GM23248 (cell line): Measurements from ENCODE around the gene CTH. TPM values are rescaled to one million over a fixed set of nuclear protein-coding genes. Genes with fewer than 3 reads are reported as not detected.
A peak's percentile ranks its signal among the peaks of the same experiment; 100 is the strongest.

Source experiments
- DNase-seq: peaks from one replicate; pipeline ENCODE4 v3.0.0-alpha.2; 2015
- H2AFZ ChIP-seq: fragments of 200-600 bp; sonication (generic); 2 replicates; pipeline ENCODE4 v1.6.1; 2016; ENCODE audit warnings: antibody characterized with exemption
- H3F3A ChIP-seq: fragments of 200-600 bp; sonication (generic); 2 replicates; pipeline ENCODE4 v1.6.1; 2016; ENCODE audit warnings: mild to moderate bottlenecking, antibody characterized with exemption, mixed run types; ENCODE audit not compliant: insufficient read depth
- H3K27ac ChIP-seq: fragments of 200-600 bp; sonication (generic); 2 replicates; pipeline ENCODE4 v1.5.1; 2016; ENCODE audit warnings: mild to moderate bottlenecking
- H3K27me3 ChIP-seq: fragments of 200-600 bp; sonication (generic); replicated peaks from 2 replicates; pipeline ENCODE4 v1.6.1; 2016; ENCODE audit warnings: mild to moderate bottlenecking; ENCODE audit not compliant: insufficient read depth
- H3K36me3 ChIP-seq: fragments of 200-600 bp; sonication (generic); 2 replicates; pipeline ENCODE4 v1.6.1; 2016; ENCODE audit warnings: low read depth, mild to moderate bottlenecking
- H3K4me1 ChIP-seq: fragments of 200-600 bp; sonication (generic); 2 replicates; pipeline ENCODE4 v1.6.1; 2016; ENCODE audit warnings: mild to moderate bottlenecking; ENCODE audit not compliant: insufficient read depth
- H3K4me2 ChIP-seq: fragments of 200-600 bp; sonication (generic); one replicate; pipeline ENCODE4 v1.6.1; 2016; ENCODE audit warnings: mild to moderate bottlenecking; ENCODE audit not compliant: unreplicated experiment
- H3K4me3 ChIP-seq: fragments of 200-600 bp; sonication (generic); 2 replicates; pipeline ENCODE4 v1.5.1; 2016; ENCODE audit warnings: mild to moderate bottlenecking
- H3K79me2 ChIP-seq: fragments of 200-600 bp; sonication (generic); 2 replicates; pipeline ENCODE4 v1.6.1; 2016; ENCODE audit warnings: mild to moderate bottlenecking; ENCODE audit not compliant: insufficient read depth
- H3K9ac ChIP-seq: fragments of 200-600 bp; sonication (generic); 2 replicates; pipeline ENCODE4 v1.6.1; 2016; ENCODE audit warnings: mild to moderate bottlenecking
- H3K9me2 ChIP-seq: fragments of 200-600 bp; sonication (generic); 2 replicates; pipeline ENCODE4 v1.6.1; 2016; ENCODE audit warnings: mixed run types, mild to moderate bottlenecking, moderate library complexity; ENCODE audit not compliant: insufficient read depth
- H3K9me3 ChIP-seq: fragments of 200-600 bp; sonication (generic); one replicate; pipeline ENCODE4 v1.6.1; 2017; ENCODE audit warnings: low read depth
- H4K20me1 ChIP-seq: fragments of 200-600 bp; sonication (generic); 2 replicates; pipeline ENCODE4 v1.6.0; 2016; ENCODE audit not compliant: insufficient read depth
- EZH2 ChIP-seq: fragments of 200-600 bp; sonication (generic); IDR thresholded peaks from 2 replicates; pipeline ENCODE4 v1.6.1; 2018; ENCODE audit warnings: antibody characterized with exemption, mild to moderate bottlenecking; ENCODE audit not compliant: insufficient read depth, poor library complexity, severe bottlenecking
- EZH2phosphoT487 ChIP-seq: fragments of 200-600 bp; sonication (generic); IDR thresholded peaks from 2 replicates; pipeline ENCODE4 v1.6.1; 2018; ENCODE audit warnings: antibody characterized with exemption, moderate library complexity, mild to moderate bottlenecking, low read depth; ENCODE audit not compliant: insufficient read depth
- WGBS, 2 experiments: methylation state at CpG; one replicate each; pipeline ENCODE4 v1.1.6; 2015 to 2017; ENCODE audit warnings: low lambda C conversion rate in 2 of 2, low coverage in 1 of 2; ENCODE audit errors: missing lambda C conversion rate in 2 of 2; 5-methylcytosine and 5-hydroxymethylcytosine counted together
- in situ Hi-C: fragments of 300-500 bp; cut with MboI; formaldehyde crosslinking; loops from 2 replicates; pipeline ENCODE4 v1.15.0; 2020
- polyA plus RNA-seq: library from polyadenylated mRNA; unstranded; fragments of >200 nt; fragmentation: Nextera tagmentation; extraction: Ambion mirVana; gene quantifications from 2 replicates; pipeline ENCODE4 v1.2.1, GENCODE V29; 2016
- small RNA-seq: library from RNA; depleted of rRNA; stranded (forward); fragments of <200 nt; gene quantifications from one replicate; pipeline ENCODE3, GENCODE V24; 2014; ENCODE audit warnings: low read depth, low replicate concordance
- total RNA-seq: library from RNA; depleted of rRNA; stranded (reverse); fragments of >200 nt; shearing (Covaris generic); gene quantifications from 2 replicates; pipeline ENCODE4 v1.2.3, GENCODE V29; 2014; rRNA removed

CTH gene
- total and polyA plus RNA-seq, 2 experiments from 2014 or later: 20.6 to 28.9 TPM

GRCh38 chr1:70486676-70487458 lies 75.8 kb downstream of the CTH start:
- in situ Hi-C loops: no loop called here
- no peak for TF ChIP-seq EZH2phosphoT487
- TF ChIP-seq EZH2: no peak
- H3K36me3 ChIP-seq: no peaks in the 10 kb centered on the region

DNA sequence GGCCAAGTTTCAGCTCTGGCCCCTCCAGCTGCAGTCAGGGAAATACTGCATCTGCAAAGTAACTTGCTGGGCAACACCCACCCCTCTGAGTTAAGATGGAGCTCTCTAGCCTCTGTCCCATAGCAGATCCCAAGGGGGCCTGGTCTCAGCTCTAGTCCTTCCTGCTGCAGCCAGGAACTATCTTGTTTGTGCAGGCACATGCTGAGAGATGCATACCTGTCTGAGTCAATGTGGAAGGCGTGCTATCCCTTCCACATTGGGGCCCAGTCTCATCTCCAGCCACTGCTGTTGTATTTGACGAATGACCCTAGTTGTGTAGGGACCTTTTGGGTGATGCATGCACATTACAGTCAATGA lies 76.4 kb downstream of the CTH start:
- Histone ChIP-seq H3K4me2 (no peak overlapping the region), H3K27ac (no peak overlapping the region), H3K4me3 (no peak overlapping the region), H3K27me3 (no peaks in the 10 kb centered on the region), H3K9ac (no peak overlapping the region), H3K79me2 (no peaks in the 10 kb centered on the region), H3K9me2 (no peaks in the 10 kb centered on the region), H3K9me3 (no peaks in the 10 kb centered on the region), H3K36me3 (no peaks in the 10 kb centered on the region), H3K4me1 (peaks cover 9% of the 10 kb centered on the region), H2AFZ (no peak overlapping the region), H4K20me1 (no peaks in the 10 kb centered on the region), H3F3A (peaks cover 9% of the 10 kb centered on the region)
- WGBS, 2 experiments: 95 to 97% methylated on average over 2 of the region's 2 CpGs
- TF ChIP-seq EZH2 (no peak), EZH2phosphoT487 (no peak)
- no peak for DNase-seq
- in situ Hi-C loops: no loop called here

More at GRCh38 chr1:70486676-70487458, 75.8 kb downstream of the CTH start:
- Histone ChIP-seq H3K9me2 (no peaks in the 10 kb centered on the region), H4K20me1 (no peaks in the 10 kb centered on the region), H3K9ac (no peak overlapping the region), H3K27me3 (no peaks in the 10 kb centered on the region), H3F3A (peaks cover 9% of the 10 kb centered on the region), H2AFZ (no peak overlapping the region), H3K79me2 (no peaks in the 10 kb centered on the region), H3K4me1 (peaks cover 9% of the 10 kb centered on the region), H3K9me3 (no peaks in the 10 kb centered on the region), H3K4me2 (no peak overlapping the region), H3K4me3 (no peak overlapping the region), H3K27ac (no peak overlapping the region)
- peak; percentile 90 for DNase-seq
- WGBS, 2 experiments: 82 to 93% methylated on average over 2 of the region's 2 CpGs

DNA sequence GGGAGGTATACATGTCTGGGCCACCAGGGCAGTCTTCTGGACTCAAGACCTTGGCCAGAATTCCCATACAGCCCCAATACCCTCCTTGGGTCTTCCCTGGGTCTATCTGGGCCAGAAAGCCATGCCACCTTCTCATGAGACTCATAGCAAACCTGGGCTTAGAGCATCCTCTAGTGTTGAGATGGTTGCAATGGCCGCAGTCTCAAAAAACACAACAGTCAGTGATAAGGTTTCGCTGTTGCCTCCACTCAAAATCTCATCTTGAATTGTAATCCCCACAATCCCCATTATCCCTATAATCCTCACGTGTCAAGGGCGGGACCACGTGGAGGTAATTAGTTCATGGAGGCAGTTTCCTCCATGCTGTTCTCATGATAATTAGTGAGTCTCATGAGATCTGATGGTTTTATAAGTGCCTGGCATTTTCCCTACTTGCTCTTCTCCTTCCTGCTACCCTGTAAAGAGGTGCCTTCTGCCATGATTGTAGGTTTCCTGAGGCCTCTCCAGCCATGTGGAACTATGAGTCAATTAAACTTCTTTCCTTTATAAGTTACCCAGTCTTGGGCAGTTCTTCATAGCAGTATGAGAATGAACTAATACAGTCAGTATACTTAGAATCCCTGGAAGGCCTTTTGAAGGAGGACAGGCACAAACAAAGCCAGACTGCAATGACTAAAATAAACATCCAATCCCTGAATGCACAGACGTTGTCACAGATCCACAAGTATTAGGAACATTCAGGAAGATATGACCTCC lies 77.0 kb downstream of the CTH start:
- Histone ChIP-seq H4K20me1 (no peaks in the 10 kb centered on the region), H3K9me3 (no peaks in the 10 kb centered on the region), H3K79me2 (no peaks in the 10 kb centered on the region), H3K4me3 (no peak overlapping the region), H3K36me3 (no peaks in the 10 kb centered on the region), H3K4me1 (peaks cover 9% of the 10 kb centered on the region), H3K27ac (no peak overlapping the region), H3K27me3 (no peaks in the 10 kb centered on the region), H3K9ac (no peak overlapping the region), H2AFZ (no peak overlapping the region), H3K4me2 (no peak overlapping the region), H3F3A (peaks cover 9% of the 10 kb centered on the region), H3K9me2 (no peaks in the 10 kb centered on the region)
- DNase-seq: peak; percentile 54
- TF ChIP-seq EZH2 (no peak), EZH2phosphoT487 (no peak)
- in situ Hi-C loops: no loop called here
- WGBS, 2 experiments: 59 to 61% methylated on average over 6 of the region's 6 CpGs

Small RNA genes lying within 50 kb of the gene (small RNA-seq; reads per million reads assigned to genes)
- not detected for gene RF00017

Other genes with a start within 250 kb of the CTH start
- gene LRRC40, start 205.7 kb upstream of the CTH start, total RNA-seq: 18.8 and 24.1 TPM in 2 replicates
- 15.7 and 16.4 TPM in 2 replicates for gene LRRC40, start 205.7 kb upstream of the CTH start, polyA plus RNA-seq
- 110 and 122 TPM in 2 replicates for gene SRSF11, start 189.9 kb upstream of the CTH start, total RNA-seq
- gene SRSF11, start 189.9 kb upstream of the CTH start, polyA plus RNA-seq: 134 and 157 TPM in 2 replicates
- gene ANKRD13C, start 56.5 kb upstream of the CTH start, total RNA-seq: 23.9 and 33.4 TPM in 2 replicates
- gene ANKRD13C, start 56.5 kb upstream of the CTH start, polyA plus RNA-seq: 28.6 and 29.2 TPM in 2 replicates